Posterior cingulate gyrus (tissue), 11 donors: ENCODE results near the gene DUSP10.

Experiments
- DNase-seq, 10 donors: peaks; one replicate each; pipeline versions ENCODE4 v3.0.0 to v3.0.0-alpha.2; 2020 to 2021; ENCODE audit warnings: mixed read lengths in 3 of 10
- intact Hi-C: fragments of 100-400 bp; cut with DNase I; formaldehyde crosslinking; loops from one replicate; pipeline ENCODE4 v1.15.1; 2023

The DUSP10 gene

DNA sequence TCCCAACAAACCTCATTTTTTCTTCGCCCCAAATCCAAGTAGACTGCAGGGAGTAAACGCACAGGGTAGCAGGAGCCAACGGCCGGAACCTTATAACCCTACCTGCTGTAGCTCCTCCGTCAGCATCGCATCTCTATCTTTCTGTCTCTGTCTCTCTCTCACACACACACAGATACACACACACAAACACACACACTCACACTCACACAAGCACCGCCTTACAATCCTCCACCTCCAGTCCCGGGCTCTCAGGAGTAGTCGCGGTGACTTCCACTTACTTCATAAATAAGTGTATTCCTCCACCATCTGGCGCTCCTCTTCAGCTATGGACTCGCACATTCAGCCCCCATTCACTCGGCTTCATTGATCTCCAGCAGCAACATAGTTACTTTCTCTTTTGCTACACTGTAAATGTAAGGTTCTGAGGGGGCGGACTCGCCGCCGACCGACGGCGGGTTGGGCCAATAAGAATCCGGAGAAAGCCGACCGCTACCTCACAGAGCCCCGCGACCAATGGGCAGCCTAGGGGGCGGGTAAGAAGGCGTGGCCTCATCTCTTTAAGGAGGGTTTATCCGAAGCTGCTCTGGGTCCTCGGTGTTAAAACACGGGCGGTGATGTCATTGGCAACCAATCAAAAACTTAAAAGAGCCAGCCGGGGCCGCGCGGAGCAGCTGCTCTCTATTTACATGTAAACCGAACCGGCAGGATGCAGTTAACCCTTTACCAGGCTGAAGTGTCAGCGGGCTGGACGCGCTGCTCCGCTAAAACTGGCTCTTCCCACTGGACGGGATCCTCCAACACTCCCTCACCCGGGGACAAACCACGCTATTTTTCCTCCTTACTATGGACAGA lies at the start of gene DUSP10:
Gene DUSP10 (minus strand): TSS at position 387 of the 852 bp plus-strand sequence. CDS start 2,345 bp downstream, outside the sequence.
- intact Hi-C loops = loop anchor here (5.0 kb wide), 5 partner anchors 35 to 725 kb away; no protein-coding TSS in a partner anchor

GRCh38 chr1:221788466-221788865 lies 46.6 kb upstream of the DUSP10 start:
- DNase-seq = no peak
- intact Hi-C loops = no loop called here

More for the DNA sequence above, at the start of gene DUSP10:
- peak; percentile 97 to 100 (median 99) for DNase-seq

GRCh38 chr1:221786647-221787046 lies 44.8 kb upstream of the DUSP10 start:
- intact Hi-C loops = no loop called here
- no peak for DNase-seq

DNA sequence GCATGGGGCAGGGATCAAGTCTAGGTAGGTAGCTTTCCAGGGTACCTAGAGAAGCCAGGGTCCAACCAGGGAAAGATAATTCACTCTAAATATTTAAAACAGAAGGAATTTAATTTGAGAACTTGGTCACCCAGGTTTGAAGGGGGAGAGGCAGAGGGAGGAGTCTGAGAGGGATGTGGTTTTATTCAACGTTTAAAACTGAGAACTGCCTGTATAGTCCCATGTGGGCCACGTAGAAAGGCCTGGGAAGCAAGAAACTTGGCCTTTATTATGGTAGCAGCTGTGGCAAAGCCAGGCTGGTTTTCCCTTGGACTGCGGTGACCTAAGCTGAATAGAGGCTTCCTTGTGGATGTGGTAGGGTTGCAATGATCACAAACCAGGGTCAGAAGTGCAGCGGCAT lies 42.0 kb upstream of the DUSP10 start:
- no peak for DNase-seq
- intact Hi-C loops = no loop called here

DNA sequence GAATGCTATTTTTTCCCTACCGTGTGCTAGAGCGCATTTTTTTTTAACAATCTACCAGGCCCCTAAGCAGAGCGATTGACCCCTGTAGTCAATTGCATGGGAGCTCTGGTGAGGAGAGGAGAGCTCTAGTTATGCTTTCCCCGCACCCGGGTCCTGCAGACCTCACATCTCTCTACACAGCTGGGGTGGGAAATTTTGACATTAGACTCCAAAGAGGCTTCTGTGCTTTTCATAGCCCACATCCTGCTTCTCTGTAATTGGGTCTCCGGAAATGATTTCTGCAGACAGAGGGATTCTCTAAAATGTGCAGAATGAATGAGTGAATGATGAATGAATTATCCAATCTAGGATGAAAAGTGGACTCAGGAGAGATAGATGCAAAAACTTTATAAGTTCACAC lies 41.5 kb upstream of the DUSP10 start:
- intact Hi-C loops = no loop called here
- no peak for DNase-seq

DNA sequence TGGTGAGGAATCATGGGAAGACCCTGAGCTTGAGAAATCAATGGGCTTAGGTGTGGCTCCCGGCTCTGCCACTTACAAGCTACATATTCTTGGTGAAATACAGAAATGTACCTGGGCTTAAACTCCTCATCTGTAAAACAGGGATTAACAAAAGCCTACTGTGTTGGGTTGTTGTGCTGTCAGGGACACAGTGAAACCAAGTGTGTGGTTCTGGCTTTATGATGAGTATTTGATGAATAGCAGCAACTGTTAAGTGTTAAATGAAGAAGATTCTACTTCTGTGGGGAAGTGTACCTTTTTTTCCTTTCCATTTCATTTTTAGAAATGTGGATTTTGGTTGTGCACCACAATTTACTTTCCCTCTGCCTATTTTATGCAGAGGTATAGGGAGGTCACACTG lies 41.1 kb upstream of the DUSP10 start:
- DNase-seq = no peak
- intact Hi-C loops = no loop called here

- DNase-seq = no peak
Observed at GRCh38 chr1:221782477-221782876, 40.6 kb upstream of the DUSP10 start.

DNA sequence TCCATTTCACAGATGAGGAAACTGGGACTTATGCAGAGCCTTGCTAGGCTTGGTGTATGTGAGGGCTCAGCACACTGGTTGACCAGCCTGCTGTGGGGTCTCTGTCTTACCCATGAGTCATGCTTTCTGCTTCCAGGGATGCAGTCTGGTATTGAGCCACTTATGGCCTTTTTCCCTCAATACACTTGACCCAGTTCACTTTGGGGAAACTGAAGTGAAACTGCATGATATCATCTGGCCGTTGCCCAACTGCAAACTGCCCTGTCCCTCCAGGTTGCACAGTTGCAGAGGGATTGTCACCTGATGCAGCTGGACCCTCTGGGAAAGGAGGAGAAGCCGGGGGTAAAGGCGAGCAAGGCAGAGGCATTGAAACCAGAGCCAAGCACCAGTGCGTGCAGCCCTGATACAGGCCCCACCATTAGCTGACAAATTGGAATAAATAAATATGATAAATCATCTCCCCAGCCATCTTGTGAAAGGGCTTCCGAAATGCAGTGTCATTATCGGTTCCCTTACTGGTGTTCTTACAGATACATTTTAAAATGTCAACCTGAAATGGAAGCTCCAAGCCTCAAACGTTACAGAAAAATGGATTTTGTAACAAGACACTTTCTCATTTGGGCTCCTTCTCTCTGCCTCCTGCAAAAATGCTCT lies 39.3 kb upstream of the DUSP10 start:
- intact Hi-C loops = no loop called here
- no peak for DNase-seq

More at GRCh38 chr1:221782477-221782876, 40.6 kb upstream of the DUSP10 start:
- intact Hi-C loops = no loop called here

- DNase-seq = no peak
- intact Hi-C loops = no loop called here
Observed at GRCh38 chr1:221780175-221780574, 38.3 kb upstream of the DUSP10 start.

DNA sequence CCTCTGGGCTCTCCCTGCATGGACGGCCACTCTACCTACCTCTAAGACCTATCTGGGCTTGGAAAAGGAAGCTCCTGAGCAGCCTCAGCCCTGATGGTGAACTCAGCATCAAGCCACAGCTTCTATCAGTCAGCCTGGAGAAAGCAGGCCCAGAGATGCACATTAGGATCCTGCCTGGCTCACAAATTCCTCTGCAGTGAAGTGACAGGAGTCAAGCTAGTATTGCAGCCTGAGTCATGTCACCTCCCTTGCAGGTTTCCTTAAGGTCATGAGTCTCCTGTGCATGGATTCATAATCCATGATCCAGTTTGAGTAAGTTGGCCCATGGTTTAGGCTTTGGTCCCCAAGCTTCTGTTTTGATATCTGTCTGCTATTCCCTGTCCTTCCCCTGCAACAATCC lies 37.9 kb upstream of the DUSP10 start:
- no peak for DNase-seq
- intact Hi-C loops = no loop called here

- intact Hi-C loops = no loop called here
- no peak for DNase-seq
Observed at GRCh38 chr1:221778535-221779142, 36.8 kb upstream of the DUSP10 start.

GRCh38 chr1:221778125-221778524 lies 36.2 kb upstream of the DUSP10 start:
- no peak for DNase-seq
- intact Hi-C loops = no loop called here

DNA sequence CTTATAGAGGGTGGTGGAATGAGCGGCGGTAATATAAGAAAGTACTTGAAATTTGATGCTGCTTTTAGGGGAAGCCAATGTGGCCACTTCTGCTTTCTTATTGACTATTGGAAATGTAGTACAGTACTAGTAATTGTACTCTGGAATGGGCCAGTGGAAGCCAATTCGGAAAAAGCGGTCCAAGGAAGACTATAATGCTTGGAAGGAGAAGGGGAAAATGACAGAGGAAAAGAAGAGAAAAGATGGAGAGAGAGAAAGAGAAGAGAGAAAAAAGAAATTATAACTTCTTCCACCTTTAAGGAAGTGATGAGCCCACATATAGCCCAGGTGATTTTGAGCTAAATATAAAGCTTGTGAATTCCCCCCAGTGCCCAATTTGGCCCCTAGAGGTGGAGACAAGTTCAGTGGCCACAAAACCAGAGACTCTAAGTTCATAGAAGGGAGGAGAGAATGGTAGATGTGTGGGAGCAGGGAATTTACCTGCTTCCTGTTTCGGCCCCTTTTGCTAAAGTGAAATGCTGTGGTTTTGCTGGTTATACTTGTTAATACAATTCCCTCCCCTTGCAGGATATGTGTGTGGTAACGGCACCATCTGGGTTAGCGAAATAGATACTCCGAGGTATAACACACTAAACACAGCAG lies 35.7 kb upstream of the DUSP10 start:
- intact Hi-C loops = no loop called here
- no peak for DNase-seq

- DNase-seq = no peak
- intact Hi-C loops = no loop called here
Observed at GRCh38 chr1:221776495-221777301, 34.8 kb upstream of the DUSP10 start.

- intact Hi-C loops = no loop called here
Observed at GRCh38 chr1:221775206-221775605, 33.3 kb upstream of the DUSP10 start.

DNA sequence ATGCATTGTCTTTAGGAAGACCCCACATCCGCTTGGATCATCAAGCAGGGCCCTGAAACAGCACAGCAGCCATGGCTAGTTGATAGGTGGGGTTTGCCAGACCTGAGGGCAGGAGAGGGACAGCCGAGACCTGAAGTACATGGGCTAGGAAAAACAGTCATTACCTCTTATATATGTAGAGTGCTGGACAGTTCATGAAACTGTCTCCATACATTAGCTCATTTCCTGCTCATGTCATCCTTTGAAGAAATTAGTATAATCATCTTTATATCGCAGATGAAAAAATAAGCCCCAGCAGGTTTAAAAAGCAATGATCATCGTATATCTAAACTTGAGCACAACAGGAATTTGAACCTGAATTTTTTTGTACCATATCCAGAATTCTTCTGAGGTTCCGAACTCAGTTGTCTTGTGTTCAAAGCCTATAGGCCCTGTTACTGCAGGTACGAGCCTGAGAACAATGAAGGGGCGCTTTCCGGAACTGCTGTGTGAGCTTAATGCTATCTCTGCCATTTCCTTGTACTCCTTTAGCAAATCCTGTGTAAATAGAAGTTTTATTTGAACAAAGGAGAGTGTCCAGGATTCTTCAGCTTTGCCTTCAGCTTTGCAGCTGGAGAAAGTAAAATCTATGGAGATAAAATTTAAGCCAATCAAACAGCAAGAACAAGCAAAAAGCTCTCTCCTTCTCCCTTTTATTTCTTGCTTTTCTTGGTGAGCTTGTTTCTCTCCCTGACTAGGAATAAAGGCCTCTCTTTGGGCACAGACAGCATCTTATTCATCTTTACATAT lies 32.4 kb upstream of the DUSP10 start:
- intact Hi-C loops = no loop called here
- DNase-seq = no peak

More at GRCh38 chr1:221775206-221775605, 33.3 kb upstream of the DUSP10 start:
- no peak for DNase-seq

- DNase-seq = no peak
- intact Hi-C loops = no loop called here
Observed at GRCh38 chr1:221773383-221773782, 31.5 kb upstream of the DUSP10 start.

- DNase-seq = no peak
- intact Hi-C loops = no loop called here
Observed at GRCh38 chr1:221772117-221772516, 30.2 kb upstream of the DUSP10 start.

- intact Hi-C loops = no loop called here
- no peak for DNase-seq
Observed at GRCh38 chr1:221768444-221769066, 26.7 kb upstream of the DUSP10 start.
